ENCODE results near the gene CRLF1. TPM values are rescaled to one million over a fixed set of nuclear protein-coding genes. Genes with fewer than 3 reads are reported as not detected.
"Not testable (repeated sequence)": the region's sequence is repeated elsewhere in the genome, so short reads cannot be mapped to it uniquely, and the experiment has no call there.

CRLF1 gene
- total RNA-seq, 1 donor from 2014 or later: 6.0 TPM

- peak overlapping the region; percentile 25 for H3K4me3 Mint-ChIP-seq (ENCODE audit: low read depth)
- TF ChIP-seq CTCF (IDR thresholded peaks at IDR 0.05; ENCODE audit: unreplicated experiment): no peak
- H3K27me3 Mint-ChIP-seq: peaks cover 33% of the 10 kb centered on the region
- no peak overlapping the region for H3K27ac Mint-ChIP-seq
- H3K9me3 Mint-ChIP-seq (ENCODE audit: low read depth): no peaks in the 10 kb centered on the region
- H3K36me3 Mint-ChIP-seq (ENCODE audit: insufficient read depth): peaks cover 2% of the 10 kb centered on the region
- H3K4me1 Mint-ChIP-seq (ENCODE audit: low read depth): peaks cover 14% of the 10 kb centered on the region
- no peak for DNase-seq (ENCODE audit: low spot score, unreplicated experiment)
These were observed 13.1 kb downstream of the CRLF1 start for GRCh38 chr19:18593367-18594095.

GRCh38 chr19:18592732-18593131 is 13.9 kb downstream of the CRLF1 start:
- H3K27me3 Mint-ChIP-seq: peaks cover 29% of the 10 kb centered on the region
- peaks cover 18% of the 10 kb centered on the region for H3K4me1 Mint-ChIP-seq (ENCODE audit: low read depth)
- not testable (repeated sequence) for DNase-seq (ENCODE audit: low spot score, unreplicated experiment); H3K36me3 Mint-ChIP-seq (ENCODE audit: insufficient read depth); H3K4me3 Mint-ChIP-seq (ENCODE audit: low read depth); H3K27ac Mint-ChIP-seq; H3K9me3 Mint-ChIP-seq (ENCODE audit: low read depth)

- no peak for DNase-seq (ENCODE audit: low spot score, unreplicated experiment)
- Mint-ChIP-seq H3K4me1 (ENCODE audit: low read depth) (peaks cover 18% of the 10 kb centered on the region), H3K27ac (no peak overlapping the region), H3K9me3 (ENCODE audit: low read depth) (no peaks in the 10 kb centered on the region), H3K36me3 (ENCODE audit: insufficient read depth) (peaks cover 2% of the 10 kb centered on the region), H3K4me3 (ENCODE audit: low read depth) (peak overlapping the region; percentile 21), H3K27me3 (peaks cover 24% of the 10 kb centered on the region)
- TF ChIP-seq CTCF (IDR thresholded peaks at IDR 0.05; ENCODE audit: unreplicated experiment): no peak
These were observed 14.7 kb downstream of the CRLF1 start for GRCh38 chr19:18591735-18592385.

GRCh38 chr19:18590273-18591272 is 16.0 kb downstream of the CRLF1 start:
- peaks cover 2% of the 10 kb centered on the region for H3K36me3 Mint-ChIP-seq (ENCODE audit: insufficient read depth)
- H3K9me3 Mint-ChIP-seq (ENCODE audit: low read depth): no peaks in the 10 kb centered on the region
- TF ChIP-seq CTCF (IDR thresholded peaks at IDR 0.05; ENCODE audit: unreplicated experiment): peak; percentile 64
- peak; percentile 56 for DNase-seq (ENCODE audit: low spot score, unreplicated experiment)
- peak overlapping the region; percentile 93 for H3K27ac Mint-ChIP-seq
- peaks cover 15% of the 10 kb centered on the region for H3K4me1 Mint-ChIP-seq (ENCODE audit: low read depth)
- H3K27me3 Mint-ChIP-seq: peaks cover 19% of the 10 kb centered on the region
- H3K4me3 Mint-ChIP-seq (ENCODE audit: low read depth): peak overlapping the region; percentile 78

- Mint-ChIP-seq H3K36me3 (ENCODE audit: insufficient read depth) (peaks cover 2% of the 10 kb centered on the region), H3K4me1 (ENCODE audit: low read depth) (peaks cover 14% of the 10 kb centered on the region), H3K27ac (peak overlapping the region; percentile 93), H3K27me3 (peaks cover 20% of the 10 kb centered on the region), H3K9me3 (ENCODE audit: low read depth) (no peaks in the 10 kb centered on the region), H3K4me3 (ENCODE audit: low read depth) (peak overlapping the region; percentile 78)
- no peak for TF ChIP-seq CTCF (IDR thresholded peaks at IDR 0.05; ENCODE audit: unreplicated experiment)
- DNase-seq (ENCODE audit: low spot score, unreplicated experiment): peak; percentile 58
These were observed 17.0 kb downstream of the CRLF1 start for GRCh38 chr19:18589380-18590272.
